DND-41 (cell line): Measurements from ENCODE around the gene MIOX.
A peak's percentile ranks its signal among the peaks of the same experiment; 100 is the strongest.

Experiments
- CTCF ChIP-seq: IDR thresholded peaks from 2 replicates; pipeline ENCODE4 v1.5.1; 2012; ENCODE audit warnings: borderline replicate concordance, low read length, moderate library complexity, mild to moderate bottlenecking; ENCODE audit not compliant: poor library complexity, severe bottlenecking; ENCODE audit errors: extremely low read depth
- EZH2 ChIP-seq: IDR thresholded peaks from 3 replicates; pipeline ENCODE4 v1.6.1; 2012; ENCODE audit warnings: borderline replicate concordance, low read depth, mild to moderate bottlenecking, moderate library complexity, low read length, inconsistent platforms; ENCODE audit not compliant: severe bottlenecking

DNA sequence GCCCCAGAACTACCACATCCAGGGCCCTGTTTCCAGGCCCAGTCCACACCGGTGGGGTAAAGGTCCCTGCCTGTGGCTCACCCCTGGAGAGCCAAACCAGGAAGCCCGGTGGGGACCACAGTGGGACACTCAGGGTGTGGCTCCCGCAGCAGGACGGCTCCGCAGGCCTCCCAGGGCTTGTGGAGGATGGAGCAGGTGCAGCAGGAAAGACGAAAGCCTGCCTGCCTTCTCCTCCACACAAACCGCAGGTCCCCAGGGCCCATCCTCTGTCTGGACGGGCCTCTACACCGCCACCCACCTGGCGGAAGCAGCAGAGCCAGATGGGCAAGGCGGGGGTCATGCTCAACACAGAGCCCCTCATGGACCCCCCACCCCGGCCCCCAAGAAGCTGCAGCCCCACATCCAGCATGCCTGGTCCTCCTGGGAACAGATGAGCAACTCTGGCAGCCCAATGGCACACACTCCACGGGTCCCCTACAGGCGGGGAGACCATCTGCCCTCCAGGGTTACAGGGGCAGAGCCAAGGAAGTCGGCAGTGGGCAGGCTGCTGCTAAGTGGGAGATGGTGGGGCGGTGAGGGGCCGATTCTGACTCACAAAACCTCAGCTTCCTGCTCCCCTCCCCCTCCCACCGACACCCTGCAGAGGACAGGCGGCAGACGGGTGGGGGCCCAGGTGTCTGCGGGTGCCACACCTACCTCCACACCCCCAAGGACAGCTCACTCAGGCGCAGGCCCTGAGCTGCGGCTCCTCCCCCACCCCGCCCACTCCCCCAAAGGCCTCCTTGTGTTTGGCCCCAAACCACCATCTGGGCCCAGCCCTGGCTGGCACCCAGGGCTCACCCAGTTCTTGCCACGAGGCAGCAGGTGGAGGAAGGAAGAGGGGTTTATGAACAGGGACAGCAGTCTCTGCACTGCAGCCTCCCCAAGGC is 17.0 kb upstream of the MIOX start:
- TF ChIP-seq CTCF (peak; percentile 57), EZH2 (no peak)
